ENCODE results near the gene CPNE4. TPM values are rescaled to one million over a fixed set of nuclear protein-coding genes. Genes with fewer than 3 reads are reported as not detected.

Gene CPNE4
- total RNA-seq, 1 experiment from 2014 or later = 5.7 TPM

DNA sequence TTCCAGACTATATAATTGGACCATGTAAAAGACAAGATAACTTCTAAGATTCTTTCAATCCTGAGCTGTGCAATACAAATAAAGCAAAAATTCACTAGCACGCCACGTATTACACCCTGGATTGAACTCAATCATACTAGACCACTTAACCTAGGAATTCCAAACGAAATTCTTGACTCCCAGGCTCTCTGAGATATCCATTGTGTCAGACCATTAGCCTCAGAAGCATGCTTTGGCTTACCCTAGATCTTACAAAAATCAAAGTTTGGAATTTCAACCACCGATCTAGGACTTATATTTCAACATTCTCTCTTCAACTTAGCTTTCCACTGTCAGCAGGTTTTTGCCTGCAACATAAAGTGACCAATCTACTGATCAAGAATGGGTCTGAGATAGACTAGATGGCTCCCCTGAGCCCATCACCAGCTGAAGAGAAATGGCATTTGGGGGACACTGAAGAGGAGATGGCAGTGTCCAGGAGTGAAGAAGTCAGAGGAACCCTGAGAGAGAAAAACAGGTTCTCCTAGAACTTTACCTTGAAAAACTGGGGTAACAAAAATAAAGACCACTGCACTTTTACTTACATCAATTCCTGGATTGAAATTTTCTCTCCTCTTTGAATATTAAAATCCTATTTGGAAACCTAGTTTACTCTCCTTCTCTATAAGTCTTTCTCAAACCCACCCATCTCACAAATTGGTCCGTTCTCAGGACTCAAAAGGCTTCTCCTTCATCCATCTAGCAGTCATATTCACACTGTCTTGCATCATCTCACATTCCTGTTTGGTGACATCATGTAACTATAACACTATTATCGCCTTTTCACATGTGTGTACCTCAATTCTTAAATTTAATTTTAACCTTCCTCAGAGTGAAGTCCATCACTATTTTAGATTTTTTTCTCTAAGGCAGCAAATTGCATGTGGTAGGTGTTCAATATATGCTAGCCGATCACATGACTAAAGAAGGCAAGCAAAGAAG is 18.5 kb downstream of the CPNE4 start:
- Histone ChIP-seq H3K9me3 (ENCODE audit: low read depth, low read length, poor library complexity, severe bottlenecking) (no peaks in the 10 kb centered on the region), H3K4me3 (ENCODE audit: low read depth, low read length, poor library complexity, severe bottlenecking) (no peak overlapping the region), H3K27me3 (replicated peaks; ENCODE audit: insufficient read depth, low read depth, low read length, poor library complexity) (no peaks in the 10 kb centered on the region), H3K36me3 (ENCODE audit: insufficient read depth, low read length, poor library complexity, severe bottlenecking) (no peaks in the 10 kb centered on the region), H3K4me1 (ENCODE audit: insufficient read depth, low read length, poor library complexity, severe bottlenecking) (peaks cover 9% of the 10 kb centered on the region), H3K27ac (ENCODE audit: low read depth, low read length, poor library complexity, severe bottlenecking) (no peak overlapping the region)
- no TSS peak for BruUV-seq (replicated peaks)
- DNase-seq (ENCODE audit: low spot score) = peak; percentile 43
- TF ChIP-seq CTCF (conservative IDR thresholded peaks at IDR 0.05; ENCODE audit: low read depth, low read length) = no peak
- no peak for TF ChIP-seq EZH2 (IDR thresholded peaks at IDR 0.05; ENCODE audit: borderline replicate concordance, low read depth, low read length, poor library complexity, severe bottlenecking)
- ChIA-PET POLR2A (ENCODE audit: low non-redundant PET) (no interaction called here), CTCF (no interaction called here)
- intact Hi-C loops (cut with micrococcal nuclease; ENCODE audit: unreplicated experiment) = no loop called here

DNA sequence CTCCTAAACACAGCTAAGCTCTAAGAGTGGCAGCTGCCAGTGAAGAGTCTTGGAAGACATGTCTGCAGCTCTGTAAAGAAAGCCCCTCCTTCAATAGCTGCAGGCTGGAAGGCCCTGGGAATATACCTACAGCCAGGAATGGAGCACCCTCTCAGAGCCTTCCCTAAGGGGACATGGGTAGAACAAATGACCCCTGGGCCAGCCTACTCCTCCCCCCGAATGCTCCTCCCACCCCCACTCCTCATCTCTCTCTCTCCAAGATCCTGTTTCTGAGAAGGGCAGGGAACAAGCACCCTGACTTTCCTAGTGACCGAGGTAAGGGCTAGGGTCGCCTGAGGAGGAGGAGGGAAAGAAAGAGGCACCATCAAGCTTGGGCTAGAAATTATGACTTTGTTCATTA is 20.7 kb downstream of the CPNE4 start:
- ChIA-PET CTCF (no interaction called here), POLR2A (ENCODE audit: low non-redundant PET) (no interaction called here)
- no peaks in the 10 kb centered on the region for H3K9me3 ChIP-seq (ENCODE audit: low read depth, low read length, poor library complexity, severe bottlenecking)
- peaks cover 26% of the 10 kb centered on the region for H3K4me1 ChIP-seq (ENCODE audit: insufficient read depth, low read length, poor library complexity, severe bottlenecking)
- H3K27me3 ChIP-seq (replicated peaks; ENCODE audit: insufficient read depth, low read depth, low read length, poor library complexity) = no peaks in the 10 kb centered on the region
- no peak overlapping the region for H3K27ac ChIP-seq (ENCODE audit: low read depth, low read length, poor library complexity, severe bottlenecking)
- no peak for DNase-seq (ENCODE audit: low spot score)
- intact Hi-C loops (cut with micrococcal nuclease; ENCODE audit: unreplicated experiment) = no loop called here
- TF ChIP-seq CTCF (conservative IDR thresholded peaks at IDR 0.05; ENCODE audit: low read depth, low read length) = no peak
- no peak for TF ChIP-seq EZH2 (IDR thresholded peaks at IDR 0.05; ENCODE audit: borderline replicate concordance, low read depth, low read length, poor library complexity, severe bottlenecking)
- H3K36me3 ChIP-seq (ENCODE audit: insufficient read depth, low read length, poor library complexity, severe bottlenecking) = no peaks in the 10 kb centered on the region
- no TSS peak for BruUV-seq (replicated peaks)
- H3K4me3 ChIP-seq (ENCODE audit: low read depth, low read length, poor library complexity, severe bottlenecking) = no peak overlapping the region

GRCh38 chr3:132009241-132009640 is 25.6 kb downstream of the CPNE4 start:
- Histone ChIP-seq H3K4me1 (ENCODE audit: insufficient read depth, low read length, poor library complexity, severe bottlenecking) (peaks cover 32% of the 10 kb centered on the region), H3K9me3 (ENCODE audit: low read depth, low read length, poor library complexity, severe bottlenecking) (no peaks in the 10 kb centered on the region), H3K36me3 (ENCODE audit: insufficient read depth, low read length, poor library complexity, severe bottlenecking) (no peaks in the 10 kb centered on the region), H3K27me3 (replicated peaks; ENCODE audit: insufficient read depth, low read depth, low read length, poor library complexity) (no peaks in the 10 kb centered on the region), H3K27ac (ENCODE audit: low read depth, low read length, poor library complexity, severe bottlenecking) (no peak overlapping the region), H3K4me3 (ENCODE audit: low read depth, low read length, poor library complexity, severe bottlenecking) (no peak overlapping the region)
- ChIA-PET CTCF (no interaction called here), POLR2A (ENCODE audit: low non-redundant PET) (no interaction called here)
- DNase-seq (ENCODE audit: low spot score) = peak; percentile 45
- no peak for TF ChIP-seq CTCF (conservative IDR thresholded peaks at IDR 0.05; ENCODE audit: low read depth, low read length)
- TF ChIP-seq EZH2 (IDR thresholded peaks at IDR 0.05; ENCODE audit: borderline replicate concordance, low read depth, low read length, poor library complexity, severe bottlenecking) = no peak
- BruUV-seq (replicated peaks) = no TSS peak
- intact Hi-C loops (cut with micrococcal nuclease; ENCODE audit: unreplicated experiment) = no loop called here

Measured in A673 (cell line).